GM18511 (cell line): ENCODE measurements around the gene COL10A1.

ENCODE experiments used
- ATAC-seq: cut with Tn5 transposase; IDR thresholded peaks from one replicate; pipeline ENCODE4 v1.9.1; 2021; ENCODE audit warnings: mild to moderate bottlenecking, moderate library complexity; ENCODE audit not compliant: unreplicated experiment

The COL10A1 gene

DNA sequence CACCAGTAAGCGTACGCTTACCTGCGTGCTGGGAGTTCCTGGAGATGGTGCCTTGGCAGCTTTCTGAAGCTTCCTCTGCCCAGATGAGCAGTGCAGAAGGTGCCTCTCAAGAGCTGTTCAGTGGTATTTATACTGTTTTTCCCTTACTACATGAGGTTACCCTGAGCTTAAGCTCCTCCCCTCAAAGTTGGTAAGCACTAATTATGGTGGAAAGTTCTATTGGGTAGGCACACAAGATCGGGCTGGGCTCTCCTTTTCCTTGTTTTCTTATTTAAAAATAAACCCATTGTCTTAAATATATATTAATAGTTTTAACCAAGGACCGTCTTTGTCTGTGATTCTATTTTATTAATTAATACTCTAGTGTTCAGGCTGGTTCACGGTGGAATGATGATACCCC, at the start of gene COL10A1:
TSS of gene COL10A1 (minus strand) at position 101 of the 400 bp plus-strand sequence. CDS start 640 bp downstream, outside the sequence.
- ATAC-seq, result no peak

DNA sequence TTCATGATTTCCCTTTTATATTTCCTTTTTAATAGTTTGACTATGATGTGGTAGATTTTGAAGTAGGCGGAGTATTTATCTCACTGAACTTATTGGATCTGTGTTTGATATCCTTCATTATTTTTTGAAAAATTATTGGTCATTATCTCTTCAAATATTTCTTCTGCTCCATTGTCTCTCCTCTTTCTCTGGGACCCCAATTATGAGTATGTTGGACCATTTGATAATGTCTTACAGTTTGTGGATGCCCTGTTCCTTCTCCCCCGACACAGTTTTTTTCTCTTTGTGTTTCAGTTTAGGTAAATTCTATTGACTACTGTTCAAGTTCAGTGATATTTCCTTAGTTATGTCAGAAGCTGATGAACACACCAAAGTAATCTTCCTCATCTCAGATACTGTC, 49.4 kb upstream of the COL10A1 start:
- no peak for ATAC-seq

DNA sequence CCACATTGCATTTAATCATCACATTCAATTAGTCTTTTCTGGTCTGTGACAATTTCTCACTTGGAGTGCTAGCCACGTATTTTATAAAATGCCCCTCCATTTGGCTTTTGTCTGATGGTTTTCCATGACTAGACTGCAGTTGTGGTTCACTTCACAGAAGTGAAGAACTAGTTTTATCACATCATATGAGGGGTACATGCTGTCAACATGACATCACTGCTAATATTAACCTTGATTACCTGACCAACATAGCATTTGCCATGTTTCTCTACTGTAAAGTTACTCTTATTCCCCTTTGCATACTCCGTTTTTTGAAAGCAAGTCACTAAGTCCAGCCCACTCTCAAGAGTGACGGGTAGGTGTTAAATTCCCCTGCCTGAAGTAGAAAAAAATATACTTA, 48.0 kb upstream of the COL10A1 start:
- ATAC-seq, result no peak

DNA sequence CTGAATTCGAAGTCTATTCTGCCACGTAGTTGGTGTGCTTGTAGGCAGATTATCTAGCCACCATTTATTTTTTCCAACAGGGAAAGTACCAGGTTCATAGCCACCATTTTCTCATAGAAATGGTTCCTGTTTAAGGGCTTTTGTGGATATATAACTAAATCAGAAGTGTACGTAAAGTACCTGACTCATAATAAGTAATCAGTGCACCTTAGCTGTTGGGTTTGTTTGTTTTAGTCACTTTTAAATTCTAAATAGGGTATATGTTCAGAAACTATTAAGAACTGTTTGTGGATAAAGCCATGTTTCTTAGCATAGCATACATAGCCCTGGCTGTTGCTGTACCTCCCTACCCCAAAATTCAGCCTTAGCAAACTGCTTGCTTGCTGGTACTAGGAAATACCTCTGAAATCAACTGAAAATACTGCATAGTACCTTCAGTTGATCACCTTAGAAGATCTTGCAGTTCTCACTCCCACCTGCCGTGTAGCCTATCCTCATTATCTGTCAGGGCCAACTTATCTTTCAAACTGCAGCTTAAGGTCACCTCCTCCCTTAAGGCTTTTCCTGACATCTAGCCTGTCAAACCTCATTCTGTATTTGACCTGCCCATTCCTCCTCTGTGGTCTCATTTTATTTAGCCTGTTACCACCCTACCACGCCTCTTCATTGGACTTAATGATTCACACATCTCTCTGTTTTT, 44.6 kb upstream of the COL10A1 start:
- no peak for ATAC-seq

DNA sequence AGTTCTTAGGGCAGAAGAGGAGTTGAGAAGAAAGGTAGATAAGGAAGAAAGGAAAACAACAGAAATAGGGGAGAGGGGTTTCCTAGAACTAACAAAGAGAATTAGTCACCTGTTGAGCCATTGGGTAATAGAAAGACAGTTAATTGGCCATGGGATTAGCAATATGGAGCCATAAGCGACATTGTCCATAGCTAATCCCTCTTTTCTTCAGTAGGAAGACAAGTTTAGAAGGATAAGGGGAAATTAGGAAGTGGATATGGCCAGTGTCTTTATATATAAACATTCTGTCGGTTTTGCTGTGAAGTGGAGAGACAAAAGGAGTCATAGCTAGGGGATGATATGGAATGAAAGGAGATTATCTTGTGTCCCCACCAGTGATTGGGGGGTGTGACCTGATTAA, 43.9 kb upstream of the COL10A1 start:
- no peak for ATAC-seq

DNA sequence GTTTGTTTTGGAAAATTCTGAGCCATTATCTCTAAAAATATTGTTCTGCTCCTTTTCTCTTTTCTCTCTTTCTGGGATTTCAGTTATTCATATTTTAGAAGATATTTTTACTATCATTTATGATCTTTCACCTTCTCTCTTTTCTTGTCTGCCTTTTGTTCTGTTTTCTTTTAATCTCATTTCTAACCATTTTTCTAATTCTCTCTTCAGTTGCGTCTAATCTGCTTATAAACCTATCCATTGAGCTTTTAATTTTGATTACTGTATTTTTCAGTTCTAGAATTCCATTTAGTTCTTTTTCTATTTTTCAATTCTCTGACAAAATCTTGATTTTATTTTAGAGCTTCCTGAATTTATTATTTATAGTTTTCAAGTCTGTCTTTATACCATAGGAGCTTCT, 42.2 kb upstream of the COL10A1 start:
- ATAC-seq, result no peak

DNA sequence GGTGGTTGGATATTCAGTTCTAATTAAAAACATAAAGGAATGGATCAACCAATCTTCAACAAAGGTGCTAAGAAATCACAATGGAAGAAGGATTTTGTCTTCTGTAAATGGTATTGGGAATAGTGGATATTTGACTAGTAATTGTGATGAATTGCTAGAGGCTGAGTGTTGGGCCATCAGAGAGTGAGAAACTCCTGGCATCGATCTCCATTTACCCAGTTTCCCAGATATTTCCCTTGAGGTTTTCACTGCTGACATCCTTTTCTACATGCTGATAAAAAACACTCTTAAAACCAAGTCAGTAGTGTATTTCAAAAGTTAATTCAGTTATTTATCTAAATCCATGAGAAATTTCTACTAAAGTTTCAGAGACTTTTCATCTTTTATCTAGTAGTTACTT, 40.4 kb upstream of the COL10A1 start:
- no peak for ATAC-seq

DNA sequence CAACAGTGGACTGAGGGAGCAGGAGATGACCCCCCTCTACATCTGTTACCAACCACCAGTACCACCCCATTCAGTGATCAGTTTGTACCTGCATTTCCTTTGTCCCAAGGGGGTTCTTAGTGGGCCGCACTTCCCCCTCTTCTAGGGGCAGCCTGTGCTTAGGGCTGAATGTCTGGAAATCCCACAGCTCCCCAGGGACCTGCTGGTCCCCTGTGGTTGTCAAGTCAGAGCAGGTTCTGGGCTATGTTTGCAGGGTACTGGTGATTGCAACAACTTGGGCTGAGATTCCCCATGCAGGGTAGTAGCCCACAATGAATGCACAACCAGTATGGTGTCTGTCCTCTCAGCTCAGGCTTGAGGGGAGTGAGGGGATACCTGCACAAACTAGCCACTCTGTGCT, 39.7 kb upstream of the COL10A1 start:
- no peak for ATAC-seq

DNA sequence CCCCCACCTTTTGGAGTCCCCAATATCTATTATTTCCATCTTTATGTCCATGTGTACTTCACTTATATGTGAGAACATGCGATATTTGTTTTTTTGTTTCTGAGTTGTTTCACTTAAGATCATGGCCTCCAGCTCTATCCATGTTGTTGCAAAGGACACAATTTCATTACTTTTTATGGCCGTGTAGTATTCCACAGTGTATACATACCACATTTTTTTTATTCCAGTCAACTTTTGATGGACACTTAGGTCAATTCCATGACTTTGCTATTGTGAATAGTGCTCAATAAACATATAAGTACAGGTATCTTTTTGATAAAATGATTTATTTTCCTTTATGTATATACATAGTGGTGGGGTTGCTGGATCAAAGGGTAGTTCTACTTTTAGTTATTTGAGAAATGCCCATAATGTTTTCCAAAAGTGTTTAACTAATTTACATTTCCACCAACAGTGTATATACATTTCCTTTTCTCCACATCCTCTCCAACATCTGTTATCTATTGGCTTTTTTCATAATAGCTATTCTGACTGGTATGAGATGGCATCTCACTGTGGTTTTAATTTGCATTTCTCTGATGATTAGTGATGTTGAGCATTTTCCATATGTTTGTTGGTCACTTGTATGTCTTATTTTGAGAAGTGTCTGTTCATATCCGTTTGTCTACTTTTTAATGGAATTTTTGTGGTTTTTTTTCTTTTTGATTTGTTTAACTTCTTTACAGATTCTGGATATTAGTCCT, 34.0 kb upstream of the COL10A1 start:
- ATAC-seq, result peak; percentile 74

DNA sequence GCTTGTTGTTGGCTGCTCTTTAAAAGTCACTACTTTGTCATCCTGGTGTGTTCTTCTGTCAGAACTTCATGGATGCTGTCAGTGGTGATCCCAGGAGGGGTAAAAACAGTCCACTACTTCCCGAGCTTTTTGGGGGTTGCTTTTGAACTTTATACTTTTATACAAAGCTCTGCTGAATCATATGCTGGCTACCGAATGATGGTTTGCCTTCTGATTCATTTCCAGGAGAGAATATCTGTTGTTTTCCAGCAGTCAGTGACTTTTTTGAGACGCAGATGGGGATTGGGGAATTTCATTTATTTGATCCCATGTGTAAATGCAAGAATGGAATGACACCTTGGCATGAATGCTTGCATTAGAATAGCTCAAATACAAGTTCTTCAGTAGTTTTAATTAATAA, 32.7 kb upstream of the COL10A1 start:
- no peak for ATAC-seq

DNA sequence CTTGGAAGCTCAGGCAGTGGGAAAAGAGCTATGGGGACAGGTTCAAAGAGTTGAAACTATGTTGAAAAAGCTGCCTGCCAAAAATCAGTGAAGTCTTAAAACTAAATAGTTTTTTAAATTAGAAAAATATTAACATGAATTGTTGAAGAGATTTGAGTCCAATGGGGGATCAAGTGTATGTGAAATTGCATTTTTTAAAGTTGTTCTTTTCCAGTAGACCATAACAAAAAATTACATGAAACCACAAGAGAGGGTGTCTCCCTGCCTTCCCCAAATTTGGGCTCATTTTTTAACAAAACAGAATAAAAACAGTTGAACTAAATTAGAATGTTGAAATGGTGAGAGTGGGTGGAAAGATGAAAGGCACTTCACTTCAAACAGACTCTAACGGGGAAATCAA, 31.5 kb upstream of the COL10A1 start:
- ATAC-seq, result no peak

DNA sequence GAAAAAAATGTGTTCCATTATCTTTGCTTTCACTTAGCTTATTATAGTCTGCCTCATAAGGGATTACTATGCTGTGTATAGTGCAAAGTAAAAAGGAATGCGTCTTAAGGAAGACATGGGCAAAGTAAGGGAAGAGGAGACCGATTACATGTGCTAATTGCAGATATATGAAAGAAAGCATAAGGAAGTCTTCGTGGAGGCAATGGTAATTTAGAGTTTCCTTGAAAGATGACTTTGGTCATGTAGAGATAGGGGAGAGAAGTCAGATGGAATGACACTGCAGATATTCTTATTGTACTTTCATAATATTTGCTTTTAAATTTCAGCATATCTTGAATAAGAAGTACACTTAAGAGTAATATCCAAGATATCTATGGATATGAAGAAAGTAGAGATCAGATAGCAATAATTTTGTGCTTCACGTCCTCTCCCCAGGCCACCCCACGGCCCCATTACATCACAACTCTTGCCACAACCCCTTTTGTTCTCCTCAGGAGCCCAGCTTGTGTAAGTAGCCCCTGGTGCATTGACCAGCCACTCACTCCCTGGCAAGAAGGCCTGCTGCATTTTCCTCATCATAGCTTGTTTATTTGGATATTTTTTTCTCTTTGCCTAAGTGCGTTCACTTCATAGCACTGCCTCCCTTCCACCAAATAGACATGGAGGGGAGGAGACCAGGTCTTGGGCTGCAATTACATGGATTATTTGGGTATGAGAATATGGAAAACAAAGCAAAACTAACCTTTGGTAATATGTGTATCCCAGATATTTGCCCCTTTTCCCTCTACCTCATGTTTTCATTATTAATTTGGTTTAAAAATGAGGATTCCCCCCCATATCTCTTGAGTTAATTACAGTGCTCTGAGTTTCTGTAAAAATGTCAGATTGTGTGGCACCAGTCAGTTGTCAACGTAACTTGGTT, 30.7 kb upstream of the COL10A1 start:
- no peak for ATAC-seq

DNA sequence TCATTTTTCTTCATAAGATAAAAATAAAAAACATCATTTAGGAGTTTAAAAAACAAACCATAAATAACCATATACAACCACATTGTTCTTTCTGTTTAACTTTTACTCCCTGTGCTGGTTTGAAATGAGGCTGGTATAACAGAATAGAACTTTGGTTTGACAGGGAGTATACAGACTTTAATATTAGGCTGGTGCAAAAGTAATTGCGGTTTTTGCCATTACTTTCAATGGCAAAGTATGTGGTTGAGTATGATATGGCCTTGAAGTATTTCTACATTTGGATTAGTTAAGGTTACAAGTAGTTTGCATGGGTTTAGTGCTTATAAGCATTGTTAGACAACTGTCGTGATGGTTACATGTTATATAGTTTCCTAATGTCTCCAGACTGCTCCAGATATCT, 29.0 kb upstream of the COL10A1 start:
- ATAC-seq, result no peak

DNA sequence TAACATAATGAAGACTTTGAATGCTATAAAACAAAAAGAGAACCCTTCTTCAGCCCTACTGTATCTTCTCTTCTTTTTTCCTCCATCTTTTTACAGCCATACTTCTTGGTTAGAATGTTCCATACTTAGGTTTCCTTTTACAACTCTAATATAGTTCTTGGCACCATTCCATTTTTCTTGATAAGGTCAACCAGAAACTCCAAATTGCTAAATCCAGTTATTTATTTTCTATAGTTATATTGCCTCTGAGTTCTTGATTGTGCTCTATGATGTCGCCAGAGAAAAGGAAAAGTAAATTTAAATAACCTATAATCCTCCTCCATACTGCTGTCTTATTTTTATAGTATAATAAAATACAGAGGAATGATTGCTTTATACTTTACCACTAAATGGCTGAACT, 26.7 kb upstream of the COL10A1 start:
- no peak for ATAC-seq

DNA sequence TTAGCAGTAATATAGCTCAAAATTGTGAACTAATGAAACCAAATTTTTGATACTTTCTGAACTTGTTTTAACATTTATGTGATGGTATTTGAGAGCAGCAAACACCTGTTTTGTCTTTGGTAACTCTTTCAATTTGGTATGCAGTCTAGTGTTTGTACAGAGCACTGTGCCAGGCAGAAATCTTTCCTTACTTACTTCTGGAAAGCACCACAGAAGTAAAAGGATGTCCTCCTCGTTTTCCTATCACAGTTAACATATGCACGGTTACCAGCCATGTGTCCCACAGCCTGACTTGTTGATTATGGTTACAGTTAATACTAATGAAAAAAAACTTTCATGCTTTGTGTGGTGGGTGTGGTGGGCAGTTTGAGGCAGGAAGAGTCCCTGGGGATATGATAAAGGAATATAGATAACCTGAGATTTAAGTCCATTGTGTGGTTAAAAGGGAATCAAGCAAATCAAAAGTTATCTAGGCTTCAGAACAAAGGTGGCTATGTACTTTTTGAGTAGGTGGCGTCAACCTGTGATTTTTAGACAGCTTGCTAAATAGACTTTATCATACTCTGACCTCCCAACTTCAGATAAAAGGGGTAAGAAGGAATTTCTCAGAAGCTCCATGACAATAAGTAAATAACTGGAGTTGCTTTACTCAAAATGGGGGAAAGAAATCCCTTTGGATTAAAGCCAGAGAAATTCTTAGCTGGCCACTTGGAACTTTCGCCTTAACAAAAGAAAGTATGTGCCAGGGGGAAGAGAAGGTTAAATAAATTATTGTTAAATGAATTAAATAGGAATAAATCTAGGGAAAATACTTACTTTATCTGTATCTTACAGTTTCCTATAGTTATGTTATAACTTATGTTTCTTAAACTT, 20.1 kb upstream of the COL10A1 start:
- ATAC-seq, result no peak

DNA sequence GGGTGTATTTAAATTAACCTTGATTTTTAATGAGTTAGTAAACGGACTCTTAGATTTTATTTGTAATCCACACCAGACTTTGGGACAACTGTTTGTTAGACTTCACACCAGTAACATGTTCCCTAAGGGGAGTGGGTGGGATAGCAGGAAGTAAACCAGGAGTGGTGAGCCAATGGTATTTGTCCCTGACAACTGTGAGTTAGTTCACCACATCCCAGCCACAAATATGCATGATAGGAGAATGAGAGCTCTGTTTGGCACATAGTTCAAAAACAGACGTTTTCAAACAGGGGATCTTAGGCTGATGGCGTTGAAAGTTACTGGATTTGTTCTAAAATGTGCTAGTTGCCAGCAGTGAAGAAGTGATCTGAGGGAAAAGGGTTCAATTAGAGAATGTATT, 18.7 kb upstream of the COL10A1 start:
- ATAC-seq, result no peak

DNA sequence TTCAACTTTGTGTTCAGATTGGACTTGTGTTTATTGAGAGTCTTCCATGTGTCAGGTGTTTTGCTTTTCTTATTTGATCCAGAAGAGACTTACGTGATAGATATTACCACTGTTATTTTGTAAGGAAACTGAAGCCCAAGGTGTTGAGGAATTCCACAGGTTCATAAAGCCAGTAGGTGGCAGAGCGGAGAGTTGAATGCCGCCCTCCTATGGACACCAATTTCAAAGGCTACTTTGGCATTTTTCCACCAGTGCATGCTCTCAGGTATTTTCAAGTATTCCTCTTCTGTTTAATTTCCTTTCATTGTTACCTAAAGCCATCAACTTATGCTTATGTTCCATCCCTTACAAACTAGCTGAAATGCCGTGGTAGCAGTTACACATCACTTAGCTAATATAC, 14.0 kb upstream of the COL10A1 start:
- no peak for ATAC-seq

DNA sequence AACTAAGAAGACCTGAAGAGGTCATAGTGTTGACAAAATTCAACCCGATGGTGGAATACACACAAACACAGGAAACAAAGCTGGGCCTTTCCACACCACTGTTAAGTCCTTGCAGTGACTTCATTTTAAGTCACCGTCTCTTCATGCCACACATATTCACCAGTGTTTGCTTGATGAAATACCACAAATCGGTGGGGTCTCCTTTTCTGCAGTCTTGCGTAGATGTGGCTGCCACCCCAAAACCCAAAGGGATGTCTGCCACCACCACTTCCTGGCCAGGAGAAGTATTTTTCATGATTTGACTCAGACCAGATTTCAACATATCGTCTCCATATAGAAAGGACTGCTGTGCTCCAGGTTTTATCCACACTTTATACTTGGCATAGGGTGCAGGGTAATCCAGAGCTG, 11.0 kb upstream of the COL10A1 start:
- no peak for ATAC-seq

DNA sequence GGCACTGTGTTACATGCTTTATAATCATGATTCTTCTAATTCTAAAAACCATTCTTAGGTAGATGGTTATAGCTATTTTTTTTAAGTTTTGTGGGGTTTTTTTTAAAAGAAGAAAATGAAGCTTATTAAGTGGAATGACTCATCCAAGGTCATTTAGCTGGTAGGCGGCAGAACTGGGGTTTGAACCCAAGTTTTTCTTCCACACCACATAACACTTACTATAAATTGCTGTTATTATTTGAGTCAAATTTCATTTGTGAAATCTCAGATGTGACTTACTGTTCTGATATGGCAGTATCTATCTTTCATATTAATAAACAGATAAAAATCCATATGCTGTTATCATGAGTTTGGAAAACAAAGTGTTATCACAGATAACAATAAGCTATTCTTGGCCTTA, 10.4 kb upstream of the COL10A1 start:
- ATAC-seq, result no peak

DNA sequence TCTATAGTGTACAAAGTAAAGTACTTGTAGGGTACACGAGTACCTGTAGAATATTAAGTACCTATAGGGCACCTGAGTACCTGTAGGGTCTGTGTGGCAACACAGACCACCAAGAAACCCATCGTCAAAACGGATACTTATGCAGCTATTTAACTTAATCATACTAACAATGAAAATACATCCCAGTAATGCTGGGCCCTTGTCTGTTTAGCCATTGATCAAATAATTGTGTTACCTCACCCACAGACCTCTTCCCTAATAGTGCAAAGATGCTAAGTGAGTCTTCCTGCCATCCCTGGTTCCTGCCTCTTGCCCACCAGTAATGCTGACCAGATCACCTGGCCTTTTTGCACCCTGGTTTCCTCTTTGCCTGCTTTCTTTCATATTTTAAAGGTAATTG, 7.5 kb upstream of the COL10A1 start:
- ATAC-seq, result no peak
